HG02981 (cell line): ENCODE results near the gene DEFB124.
"Not testable (repeated sequence)": the region's sequence is repeated elsewhere in the genome, so short reads cannot be mapped to it uniquely, and the experiment has no call there.

Experiments
- ATAC-seq: cut with Tn5 transposase; IDR thresholded peaks from one replicate; pipeline ENCODE4 v1.9.1; 2021; ENCODE audit warnings: mild to moderate bottlenecking, moderate library complexity; ENCODE audit not compliant: unreplicated experiment

Gene DEFB124

GRCh38 chr20:31474758-31475427, at the start of gene DEFB124, which contains the start of gene REM1:
Gene DEFB124, minus strand, starts transcription at chr20:31475127. Its CDS starts 2,114 bp downstream, at chr20:31473013.
Gene REM1, plus strand, starts transcription at chr20:31475288. Its CDS starts 1,158 bp downstream, at chr20:31476446.
- ATAC-seq, result no peak

GRCh38 chr20:31523361-31524283, 48.7 kb upstream of the DEFB124 start:
- ATAC-seq, result no peak

GRCh38 chr20:31522731-31523130, 47.8 kb upstream of the DEFB124 start:
- no peak for ATAC-seq

GRCh38 chr20:31521267-31521666, 46.3 kb upstream of the DEFB124 start:
- ATAC-seq, result not testable (repeated sequence)

GRCh38 chr20:31517373-31517772, 42.4 kb upstream of the DEFB124 start:
- ATAC-seq, result no peak

GRCh38 chr20:31516651-31517050, 41.7 kb upstream of the DEFB124 start:
- no peak for ATAC-seq

- ATAC-seq, result no peak
Observed at GRCh38 chr20:31516166-31516565, 41.2 kb upstream of the DEFB124 start.

GRCh38 chr20:31515775-31516107, 40.8 kb upstream of the DEFB124 start:
- no peak for ATAC-seq

GRCh38 chr20:31515072-31515774, 40.3 kb upstream of the DEFB124 start:
- no peak for ATAC-seq

- peak; percentile 82 for ATAC-seq
Observed at GRCh38 chr20:31514154-31515071, 39.5 kb upstream of the DEFB124 start, which contains the start of gene HM13. Gene HM13, plus strand, starts transcription at chr20:31514442. Its CDS starts 110 bp downstream, at chr20:31514552.

GRCh38 chr20:31508517-31509244, 33.8 kb upstream of the DEFB124 start:
- no peak for ATAC-seq

GRCh38 chr20:31505903-31506302, 31.0 kb upstream of the DEFB124 start:
- no peak for ATAC-seq

GRCh38 chr20:31502884-31503673, 28.2 kb upstream of the DEFB124 start:
- peak; percentile 93 for ATAC-seq

GRCh38 chr20:31500527-31500926, 25.6 kb upstream of the DEFB124 start:
- no peak for ATAC-seq

GRCh38 chr20:31497838-31498540, 23.1 kb upstream of the DEFB124 start:
- no peak for ATAC-seq

GRCh38 chr20:31496761-31497295, 21.9 kb upstream of the DEFB124 start:
- ATAC-seq, result no peak

GRCh38 chr20:31494131-31494530, 19.2 kb upstream of the DEFB124 start:
- ATAC-seq, result no peak

GRCh38 chr20:31490752-31491151, 15.8 kb upstream of the DEFB124 start:
- ATAC-seq, result no peak
